Measurements from ENCODE around the gene PLEKHA7.
"Not testable (repeated sequence)": the region's sequence is repeated elsewhere in the genome, so short reads cannot be mapped to it uniquely, and the experiment has no call there.

Gene PLEKHA7

DNA sequence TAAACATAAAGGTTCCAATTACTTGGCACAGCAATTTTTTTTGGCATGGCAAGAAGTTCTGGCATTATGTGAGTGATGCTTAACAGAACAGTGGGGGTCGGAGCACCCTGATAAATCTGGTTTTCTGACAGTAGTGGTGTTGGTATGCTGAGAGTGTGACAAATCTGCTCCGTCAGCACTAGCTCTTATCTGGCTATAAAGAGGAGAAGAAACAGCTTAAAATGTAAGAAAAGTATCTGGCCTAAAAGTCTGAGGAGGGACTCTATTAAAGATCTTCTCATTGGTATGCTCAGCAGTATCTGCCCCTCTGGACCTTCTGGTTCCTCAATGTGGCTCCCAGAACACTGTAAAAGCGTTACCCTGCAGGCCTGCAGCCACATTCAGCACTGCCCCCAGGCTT lies 137.4 kb downstream of the PLEKHA7 start:
- FAIRE-seq = no peak

DNA sequence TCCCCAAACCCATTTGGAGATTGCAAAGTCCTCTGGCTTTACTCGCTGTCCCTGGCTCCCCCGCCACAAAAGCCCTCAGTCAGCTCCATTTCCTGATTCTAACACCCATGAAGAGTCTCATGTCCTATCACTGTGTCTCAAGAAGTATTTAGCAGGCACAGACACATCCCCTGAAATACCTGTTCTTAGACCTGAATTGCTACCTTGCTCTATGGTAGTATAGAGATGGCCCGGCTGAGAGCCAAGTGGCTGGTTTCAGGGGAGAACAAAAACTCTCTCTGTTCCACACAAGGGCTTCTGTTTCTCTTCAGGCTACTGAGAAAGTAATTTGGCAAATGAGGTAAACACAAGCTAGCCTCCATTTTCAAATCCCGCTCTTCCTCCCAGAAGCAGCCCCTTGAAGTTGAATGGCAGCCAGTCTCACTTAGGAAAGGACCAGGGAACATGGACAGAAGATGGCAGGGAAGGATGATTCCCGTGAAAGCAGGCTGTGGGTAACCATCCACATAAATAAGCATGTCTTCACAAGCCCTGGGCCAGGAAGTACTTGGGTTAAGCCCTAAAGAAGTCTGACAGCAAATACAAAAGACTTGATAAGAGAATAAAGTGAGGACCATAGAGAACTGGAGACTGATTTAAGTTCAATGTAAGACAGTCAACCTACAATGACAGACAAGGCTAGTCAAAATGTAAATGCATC lies 138.0 kb downstream of the PLEKHA7 start:
- FAIRE-seq = no peak

DNA sequence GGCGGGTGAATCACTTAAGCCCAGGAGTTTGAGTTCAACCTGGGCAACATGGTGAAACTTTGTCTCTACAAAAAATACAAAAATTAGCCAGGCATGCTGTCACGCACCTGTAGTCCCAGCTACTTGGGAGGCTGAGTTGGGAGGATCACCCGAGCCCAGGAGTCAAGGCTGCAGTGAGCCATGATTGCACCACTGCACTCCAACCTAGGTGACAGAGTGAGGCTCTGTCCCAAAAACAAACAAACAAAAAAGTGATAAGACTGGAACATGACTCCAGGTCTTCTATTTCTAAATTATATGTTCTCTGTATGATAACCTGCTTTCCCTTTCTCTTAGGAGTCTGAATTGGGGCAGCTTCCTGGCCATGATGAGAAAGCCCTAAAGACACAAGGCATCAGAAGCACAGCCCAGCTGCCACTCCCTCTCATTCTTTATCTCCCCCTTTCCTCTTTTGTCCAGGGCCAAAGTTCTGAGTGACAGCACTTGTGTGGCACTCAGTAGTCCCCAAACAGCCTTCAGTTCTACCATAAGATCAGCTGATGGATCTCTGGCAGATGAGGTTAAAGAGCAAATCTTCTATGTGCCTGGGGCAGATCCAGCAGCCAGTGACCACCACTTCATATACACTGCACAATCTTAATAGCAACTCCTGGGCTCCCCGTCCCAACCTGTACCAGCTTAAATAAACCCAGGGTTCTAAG lies 139.8 kb downstream of the PLEKHA7 start:
- no peak for FAIRE-seq

DNA sequence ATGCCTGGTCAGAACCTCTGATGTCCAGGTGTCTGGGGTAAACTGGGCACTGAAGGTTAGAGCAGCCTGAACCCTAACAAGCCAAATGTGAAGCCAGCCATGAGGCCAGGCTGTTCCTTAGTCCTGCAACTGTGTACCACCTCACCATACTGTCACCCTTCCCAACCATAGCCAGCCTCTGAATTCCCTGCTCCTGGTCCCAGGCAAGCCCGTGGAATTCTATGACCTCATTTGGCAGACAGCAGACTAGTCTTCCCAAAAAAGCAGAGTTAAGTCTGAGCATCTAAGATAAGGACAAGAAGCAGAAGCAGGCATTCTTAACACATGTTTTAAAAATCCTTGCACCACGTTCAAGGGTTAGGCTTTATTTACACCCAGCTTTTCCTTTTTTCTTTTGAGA lies 140.9 kb downstream of the PLEKHA7 start:
- FAIRE-seq = no peak

DNA sequence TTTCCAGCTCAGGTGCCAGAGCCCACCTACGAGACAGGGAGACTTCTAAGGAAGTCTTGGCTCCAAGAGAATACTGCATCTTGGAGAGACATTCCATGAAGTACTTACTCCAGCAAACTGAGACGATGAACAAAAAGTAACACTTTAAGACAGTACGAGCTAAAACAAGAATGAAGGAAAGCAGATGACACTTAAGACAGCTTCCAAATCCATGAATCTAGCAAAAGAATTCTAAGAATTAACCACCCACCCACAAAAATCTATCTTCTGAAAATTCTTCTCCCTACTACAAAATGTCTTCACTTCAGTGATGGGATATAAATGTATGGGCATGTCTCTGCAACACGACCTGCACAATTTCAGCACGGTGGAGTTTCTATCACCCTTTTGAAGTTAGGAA lies 142.8 kb downstream of the PLEKHA7 start:
- no peak for FAIRE-seq

DNA sequence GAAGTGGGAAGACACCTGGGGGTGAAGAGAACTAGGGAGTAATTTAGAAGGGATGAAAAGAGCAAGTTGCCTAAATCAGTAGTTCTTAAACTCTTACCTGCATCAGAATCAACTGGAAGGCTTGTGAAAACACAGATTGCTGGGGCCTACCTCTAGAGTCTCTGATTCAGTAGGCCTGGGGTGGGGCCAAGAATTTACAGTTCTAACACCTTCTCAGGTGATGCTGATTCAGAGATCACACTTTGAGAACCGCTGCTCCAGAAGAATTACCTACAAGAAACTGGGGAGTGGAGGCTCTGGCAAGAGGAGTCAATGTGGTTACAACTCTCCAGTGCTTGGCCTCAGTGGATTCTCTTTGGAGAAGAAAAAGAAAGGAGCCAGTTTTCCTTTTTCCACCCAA lies 147.1 kb downstream of the PLEKHA7 start:
- no peak for FAIRE-seq

DNA sequence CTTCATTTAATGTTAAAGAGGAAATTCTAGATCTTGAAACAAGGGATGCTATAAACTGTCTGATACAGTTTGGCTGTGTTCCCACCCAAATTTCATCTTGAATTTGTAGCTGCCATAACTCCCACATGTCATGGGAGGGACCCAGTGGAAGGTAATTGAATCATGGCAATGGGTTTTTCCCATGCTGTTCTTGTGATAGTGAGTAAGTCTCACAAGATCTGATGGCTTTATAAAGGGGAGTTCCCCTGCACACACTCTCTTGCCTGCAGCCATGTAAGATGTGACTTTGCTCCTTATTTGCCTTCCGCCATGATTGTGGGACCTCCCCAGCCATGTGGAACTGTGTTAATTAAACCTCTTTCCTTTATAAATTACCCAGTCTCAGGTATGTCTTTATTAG lies 149.8 kb downstream of the PLEKHA7 start:
- FAIRE-seq = not testable (repeated sequence)

DNA sequence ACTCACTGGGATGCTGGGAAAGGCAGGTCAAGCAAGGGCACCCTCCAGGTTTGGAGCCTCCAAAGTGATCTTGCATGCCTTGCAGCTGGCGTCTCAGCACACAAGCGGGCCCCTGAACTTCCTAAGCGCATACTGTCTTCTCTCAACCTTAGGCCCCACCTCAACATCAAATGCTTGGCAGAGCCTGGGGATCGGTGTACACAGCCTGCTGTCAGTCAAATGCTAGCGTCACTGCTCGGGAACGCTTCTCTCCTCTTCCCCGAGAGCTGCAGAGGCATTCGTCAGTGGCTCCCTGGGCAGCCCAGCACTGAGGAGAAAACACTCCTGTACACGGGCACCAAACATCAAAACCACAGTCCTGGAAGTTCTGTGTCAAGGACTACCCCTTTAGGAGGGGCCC lies 150.8 kb downstream of the PLEKHA7 start:
- no peak for FAIRE-seq

DNA sequence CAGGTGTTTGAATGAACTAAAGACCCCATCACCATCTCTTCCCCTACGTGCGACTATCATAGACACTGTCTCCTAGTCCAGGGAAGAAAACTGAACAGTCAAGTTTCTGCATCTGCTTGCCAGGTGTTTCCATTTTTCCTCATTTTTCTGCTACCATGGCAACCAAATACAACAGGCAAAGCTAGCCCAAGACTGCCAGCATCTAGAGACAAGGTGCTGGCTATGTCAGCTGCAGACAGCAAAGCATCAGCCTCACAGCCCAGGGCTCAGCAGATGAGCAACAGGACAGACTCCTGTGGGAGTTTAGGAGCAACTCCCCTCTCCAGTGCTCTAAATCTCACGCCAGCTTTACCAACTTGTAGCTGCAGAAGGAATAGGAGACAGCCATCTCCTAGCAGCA lies 151.5 kb downstream of the PLEKHA7 start:
- no peak for FAIRE-seq

DNA sequence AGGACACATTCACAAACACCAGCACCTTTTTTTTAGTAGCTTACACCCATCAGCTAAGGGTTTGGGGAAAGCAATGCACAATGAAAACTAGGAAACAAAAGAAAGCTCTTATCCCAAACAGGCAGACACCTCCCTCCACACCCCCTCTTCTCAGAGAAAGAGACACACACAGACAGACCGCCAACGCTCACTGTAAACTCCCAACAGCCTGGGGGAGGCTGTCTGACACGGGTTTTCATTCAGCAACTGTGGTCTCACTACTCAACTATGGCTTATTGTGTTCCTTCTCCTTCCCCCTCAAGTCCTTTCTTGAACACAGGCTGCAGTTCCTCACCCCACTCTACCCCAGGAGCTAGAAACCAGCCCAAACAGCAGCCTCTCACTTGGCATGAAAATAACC lies 152.4 kb downstream of the PLEKHA7 start:
- FAIRE-seq = no peak

DNA sequence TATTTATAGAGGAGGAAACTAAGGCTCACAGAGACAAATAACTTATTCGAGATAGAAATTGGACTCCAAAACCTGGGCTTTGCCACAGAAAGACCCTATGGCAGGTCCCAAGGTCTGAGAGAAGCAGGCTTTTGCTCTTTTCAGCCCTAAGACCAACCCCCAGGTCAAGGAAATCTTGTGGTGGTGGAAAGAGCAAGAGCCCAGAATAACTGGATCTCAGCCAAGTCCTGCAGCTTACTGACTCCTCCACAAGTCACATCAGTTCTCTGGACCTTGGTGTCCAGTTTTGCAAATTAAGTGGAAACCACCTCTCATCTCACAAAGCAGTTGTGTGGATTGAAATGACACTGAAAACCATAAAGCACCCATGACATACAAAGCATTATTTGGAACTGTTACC lies 153.6 kb downstream of the PLEKHA7 start:
- no peak for FAIRE-seq

DNA sequence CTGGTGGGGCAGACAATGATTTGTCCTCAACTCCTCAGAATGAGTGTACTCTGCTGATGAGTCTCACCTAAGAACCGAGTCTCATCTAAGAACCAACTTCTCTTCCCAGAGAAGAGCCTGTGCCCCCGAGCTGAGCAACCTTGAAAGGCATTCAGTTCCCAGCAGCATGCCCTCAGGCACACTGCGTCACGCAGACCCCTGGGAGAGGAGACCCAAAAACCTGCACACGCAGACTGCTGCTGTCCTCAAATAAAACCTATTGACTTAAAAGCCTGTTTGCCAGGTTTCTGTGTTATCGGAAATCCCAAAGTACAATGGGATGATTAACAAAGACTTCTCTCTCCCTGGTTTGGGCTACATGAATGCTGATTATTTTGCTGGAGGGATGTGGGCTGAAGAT lies 154.6 kb downstream of the PLEKHA7 start:
- FAIRE-seq = no peak

DNA sequence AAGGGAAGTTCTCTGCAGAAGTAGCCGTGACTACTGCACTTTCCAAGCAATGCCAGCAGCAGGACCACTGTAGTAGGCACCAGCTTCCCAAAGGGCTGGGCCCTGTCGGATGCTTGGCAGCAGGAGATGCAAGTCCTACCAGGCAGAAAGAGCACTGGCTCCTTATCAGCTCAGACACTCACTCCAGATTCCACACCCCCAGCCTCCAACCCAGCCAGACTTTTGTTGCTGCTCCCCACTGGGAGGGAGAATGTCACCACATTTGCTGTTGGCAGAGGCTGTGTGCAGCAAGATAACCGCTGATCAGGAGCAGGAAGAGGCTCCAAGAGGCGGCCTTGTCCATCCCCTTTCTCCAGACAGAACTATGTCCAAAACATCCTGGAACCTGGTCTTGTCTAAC lies 157.0 kb downstream of the PLEKHA7 start:
- FAIRE-seq = no peak

DNA sequence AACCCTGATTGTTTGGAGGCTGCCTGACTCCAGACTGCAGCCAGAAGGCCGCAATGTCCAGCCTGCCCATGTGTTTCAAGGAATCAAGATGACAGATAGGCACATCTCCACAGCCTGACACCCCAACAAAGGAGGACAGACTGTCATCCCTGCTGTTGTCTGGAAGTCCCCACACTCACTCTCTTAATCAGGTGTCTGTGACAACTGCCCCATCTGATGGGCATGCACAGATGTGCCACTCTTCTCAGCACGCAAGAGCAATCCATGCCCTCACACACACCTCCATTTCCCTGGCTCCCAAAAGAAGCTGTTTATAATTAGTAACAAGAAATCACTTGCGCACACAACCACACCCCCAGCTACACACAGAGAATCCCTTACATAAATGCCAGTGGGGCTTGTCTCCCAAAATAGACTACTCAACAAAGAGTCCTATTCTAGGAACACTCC lies 158.2 kb downstream of the PLEKHA7 start:
- no peak for FAIRE-seq

DNA sequence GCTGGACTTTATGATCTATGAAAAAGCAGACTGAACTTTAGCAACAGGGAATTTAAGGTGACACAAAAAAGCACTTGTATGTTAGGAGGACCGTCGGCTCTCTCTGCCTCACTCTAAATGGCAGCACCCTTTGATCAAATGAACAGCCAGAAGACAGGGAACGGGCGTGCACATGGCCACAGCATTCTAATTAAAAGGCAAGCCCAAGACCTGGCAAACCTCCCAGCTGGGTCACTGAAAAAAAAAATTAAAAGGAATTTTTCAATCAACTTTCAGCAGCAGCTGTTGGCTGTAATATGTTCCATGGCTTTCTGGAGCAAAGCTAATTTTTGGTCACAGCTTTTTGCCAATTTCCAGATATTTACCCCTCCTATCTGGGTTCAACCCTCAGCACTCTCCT lies 159.2 kb downstream of the PLEKHA7 start:
- FAIRE-seq = no peak

DNA sequence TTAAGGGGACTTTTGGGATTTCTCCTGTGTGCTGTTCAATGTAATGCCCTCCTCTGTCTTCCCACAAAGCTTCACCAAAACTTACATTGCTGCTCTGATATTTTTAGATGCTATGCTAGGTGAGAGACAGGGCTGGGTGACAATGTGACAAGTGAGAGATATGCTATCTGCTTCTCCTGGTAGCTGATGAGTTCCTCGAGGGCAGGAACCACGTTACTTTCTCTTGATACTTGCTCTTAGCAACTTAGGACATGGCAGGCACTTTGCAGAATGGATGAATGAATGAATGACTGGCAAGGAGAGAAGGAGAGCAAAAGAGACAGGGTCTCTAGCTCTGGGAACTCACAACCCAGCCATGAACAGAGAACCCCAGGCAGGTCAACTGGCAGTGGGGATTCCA lies 160.4 kb downstream of the PLEKHA7 start:
- FAIRE-seq = no peak

DNA sequence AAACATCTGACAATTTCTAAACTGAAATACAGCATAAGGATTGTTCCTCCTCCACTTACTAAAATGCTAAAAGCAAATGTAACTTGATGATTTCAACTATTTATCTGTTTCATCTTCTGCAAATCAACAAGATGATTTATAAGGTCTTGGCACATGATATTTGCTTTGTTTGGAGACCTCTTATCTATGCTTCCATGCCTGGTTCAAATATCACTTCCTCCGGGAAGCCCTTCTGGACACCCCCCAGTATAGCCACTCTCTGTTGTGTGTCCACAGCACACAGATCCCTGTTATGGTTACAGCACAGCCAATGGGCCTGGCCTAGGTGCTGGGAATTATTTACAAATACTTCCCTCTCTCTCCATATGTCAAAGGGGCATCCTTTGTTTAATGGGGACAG lies 160.9 kb downstream of the PLEKHA7 start:
- FAIRE-seq = no peak

DNA sequence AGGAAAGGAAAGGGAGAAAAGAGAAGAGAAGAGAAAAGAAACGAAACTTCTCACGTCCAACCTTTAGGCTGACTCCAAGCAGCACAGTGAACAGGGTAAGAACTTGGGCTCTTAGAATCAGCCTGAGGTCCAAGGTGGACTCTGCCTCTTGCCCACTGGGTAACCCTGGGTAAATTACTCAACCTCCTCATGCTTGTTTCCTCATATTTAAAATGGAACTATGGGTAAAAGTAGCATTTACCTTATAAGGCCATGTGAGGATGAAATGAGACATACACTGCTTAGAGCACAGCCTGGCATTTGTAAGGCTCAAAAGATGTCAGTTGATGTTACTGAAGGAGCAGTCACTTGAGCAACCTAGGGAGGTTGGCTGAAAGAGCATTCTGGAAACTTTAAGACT lies 167.9 kb downstream of the PLEKHA7 start:
- no peak for FAIRE-seq

DNA sequence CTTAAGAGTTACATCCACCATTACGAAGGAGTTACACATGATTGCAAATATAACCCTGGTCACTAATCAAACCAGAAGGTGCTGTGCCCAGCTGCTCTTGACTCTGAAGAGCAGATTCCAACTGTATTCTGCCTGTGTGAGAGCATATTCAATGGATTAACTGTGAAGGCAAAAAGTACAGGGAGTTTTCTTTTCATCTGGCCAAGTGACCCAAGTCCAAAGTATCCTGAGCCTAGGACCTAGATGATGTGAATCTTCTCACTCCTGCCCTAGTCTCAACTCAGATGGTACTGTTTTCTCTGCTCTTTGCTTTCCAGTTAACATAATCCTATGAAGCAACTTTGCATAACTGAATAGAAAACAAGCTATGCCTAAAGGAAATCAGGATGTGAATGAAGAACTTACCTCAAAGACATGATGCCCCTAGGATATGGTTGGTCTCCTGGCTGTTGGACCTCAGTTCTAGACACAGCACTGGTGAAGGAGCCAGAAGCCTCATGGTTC lies 169.9 kb downstream of the PLEKHA7 start:
- no peak for FAIRE-seq

DNA sequence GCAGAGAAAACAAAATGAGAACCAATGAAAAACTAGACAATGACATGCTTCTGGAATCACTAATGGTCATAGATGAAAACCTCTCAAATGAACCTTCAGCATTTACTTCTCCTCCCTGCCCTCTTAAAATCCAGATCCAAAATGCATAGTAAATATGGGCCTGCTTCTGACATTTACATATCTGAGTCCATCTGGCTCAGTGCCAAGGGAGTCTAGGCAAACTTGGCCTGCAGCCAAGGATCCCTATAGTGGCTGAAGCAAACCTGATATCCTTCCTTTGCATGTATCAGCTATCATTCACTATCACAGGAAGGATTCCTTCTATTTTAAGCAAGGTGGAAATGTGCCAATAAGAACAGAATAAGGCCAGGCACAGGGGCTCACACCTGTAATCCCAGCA lies 170.9 kb downstream of the PLEKHA7 start:
- no peak for FAIRE-seq

DNA sequence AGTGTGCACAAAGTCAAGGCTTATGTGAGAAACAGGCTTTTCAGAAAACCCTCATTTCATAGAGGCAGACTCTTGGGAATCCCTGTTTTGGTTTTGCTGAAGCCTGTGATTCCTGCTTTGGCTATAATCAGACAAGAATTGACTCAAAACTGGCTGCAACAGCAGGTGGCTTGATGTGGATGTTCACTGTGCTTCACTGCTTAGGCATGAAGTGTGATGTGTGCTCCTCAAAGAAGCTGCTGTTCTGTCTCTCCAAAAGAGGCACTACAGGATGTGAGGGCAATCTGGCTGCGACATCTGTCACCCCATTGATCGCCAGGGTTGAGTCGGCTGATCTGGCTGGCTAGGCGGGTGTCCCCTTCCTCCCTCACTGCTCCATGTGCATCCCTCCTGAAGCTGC lies 172.2 kb downstream of the PLEKHA7 start:
- FAIRE-seq = no peak

DNA sequence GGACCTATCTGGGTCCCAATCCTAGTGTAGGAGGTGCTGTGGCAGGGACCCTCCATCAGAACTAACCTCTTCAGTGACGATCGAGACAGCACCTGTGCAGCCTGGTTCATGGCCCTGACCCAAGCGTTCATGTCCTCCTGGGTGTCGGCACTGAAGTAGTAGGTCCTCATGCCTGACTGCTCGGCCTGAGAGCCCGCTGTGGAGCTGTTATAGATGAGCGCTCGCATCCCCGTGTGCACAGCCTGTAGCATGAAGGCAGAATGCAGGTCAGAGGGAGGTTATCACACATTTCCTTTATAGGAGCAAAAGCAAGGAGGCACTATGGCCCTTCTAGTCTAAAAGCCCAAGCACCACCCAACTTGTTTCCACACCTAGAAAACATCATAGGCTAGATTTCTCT lies 172.7 kb downstream of the PLEKHA7 start:
- FAIRE-seq = no peak

DNA sequence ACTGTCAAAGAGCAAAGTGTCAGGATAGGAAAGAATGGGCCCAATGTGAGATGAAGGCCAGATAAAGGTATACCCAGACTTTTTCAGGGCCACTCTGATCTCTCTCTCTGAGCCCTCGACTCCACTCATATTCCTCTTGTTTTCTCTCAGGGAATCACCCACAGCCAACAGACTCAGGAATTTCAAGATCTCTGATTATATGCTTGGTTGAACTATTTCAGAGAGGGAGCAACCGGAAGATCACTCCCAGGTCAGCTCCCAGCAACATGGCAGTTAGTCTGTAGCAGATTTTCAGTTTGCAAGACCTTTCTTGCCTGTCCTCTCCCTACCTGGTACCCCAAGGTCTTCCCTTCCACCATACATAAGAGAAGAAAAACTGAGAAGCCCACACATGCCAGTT lies 173.3 kb downstream of the PLEKHA7 start:
- no peak for FAIRE-seq

DNA sequence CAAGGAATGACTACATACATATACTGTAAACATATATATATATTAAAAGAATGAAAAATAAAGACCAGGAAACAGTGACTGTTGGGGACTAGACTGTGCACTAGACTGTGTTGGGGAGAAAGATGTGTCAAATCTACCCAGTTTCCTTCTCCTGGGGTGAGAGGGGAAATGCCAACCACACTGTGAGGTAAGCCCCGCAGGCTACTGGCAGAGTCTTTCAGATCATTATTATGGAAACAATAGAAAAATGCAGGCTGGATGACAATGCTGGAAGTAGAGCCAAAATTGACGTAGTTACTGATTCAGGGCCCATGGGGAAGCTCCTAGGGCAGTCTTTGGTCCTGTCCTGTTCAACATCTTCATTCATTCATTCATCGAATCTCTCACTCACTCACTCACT lies 174.4 kb downstream of the PLEKHA7 start:
- no peak for FAIRE-seq

DNA sequence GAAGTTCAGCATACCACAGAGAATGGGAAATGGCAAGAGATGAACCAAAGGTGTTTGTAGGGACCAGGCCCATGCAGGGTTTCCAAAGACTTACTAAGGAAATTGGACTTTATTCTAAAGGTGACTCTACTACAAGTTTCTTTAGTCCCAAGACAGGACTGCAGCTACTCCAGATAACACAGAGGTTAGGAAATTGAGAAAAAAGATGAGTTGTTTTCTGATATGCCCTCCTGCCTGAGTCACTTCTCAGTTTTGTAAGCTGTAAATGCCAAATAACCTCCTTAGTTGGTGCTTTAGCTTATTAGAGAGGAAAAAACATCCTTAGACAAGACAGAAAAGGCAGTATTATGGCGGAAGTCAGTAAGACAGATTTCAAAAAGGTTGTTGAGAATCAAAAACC lies 179.8 kb downstream of the PLEKHA7 start:
- no peak for FAIRE-seq
